ENCODE measurements around the gene SEC61G. TPM values are rescaled to one million over a fixed set of nuclear protein-coding genes. Genes with fewer than 3 reads are reported as not detected.
A peak's percentile ranks its signal among the peaks of the same experiment; 100 is the strongest.

Gene SEC61G
- total and polyA plus RNA-seq, 12 donors = 73.7 to 578 (median 91.7) TPM

DNA sequence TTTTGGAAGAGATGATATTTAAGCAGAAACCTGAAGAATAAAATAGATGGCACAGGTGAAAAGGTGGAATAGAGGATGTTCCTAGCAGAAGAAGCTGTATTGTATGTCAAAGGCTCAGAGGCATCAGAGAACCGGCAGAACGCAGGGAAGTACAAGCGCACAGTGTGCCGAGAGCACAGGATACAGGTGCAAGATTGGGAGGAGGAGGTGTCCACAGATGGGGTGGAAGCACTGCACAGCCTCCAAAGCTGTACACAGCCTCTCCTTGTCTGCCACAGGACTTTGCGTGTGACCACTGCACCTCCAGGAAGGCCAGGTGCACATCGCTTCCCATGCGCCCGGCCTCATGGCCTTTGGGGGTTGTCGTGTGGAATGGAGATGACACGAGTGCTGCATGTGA, 23.3 kb upstream of the SEC61G start:
- intact Hi-C loops (cut with DNase I) = loop anchor here in 4 of 10 donors (10.0 kb wide), 1 partner anchor 232 kb away; the partner anchor contains the start of gene EGFR (in 4 of the 4)
- H3K4me1 ChIP-seq = no peaks in the 10 kb centered on the region
- H3K27ac ChIP-seq = no peak overlapping the region
- TF ChIP-seq, protein P1, sequence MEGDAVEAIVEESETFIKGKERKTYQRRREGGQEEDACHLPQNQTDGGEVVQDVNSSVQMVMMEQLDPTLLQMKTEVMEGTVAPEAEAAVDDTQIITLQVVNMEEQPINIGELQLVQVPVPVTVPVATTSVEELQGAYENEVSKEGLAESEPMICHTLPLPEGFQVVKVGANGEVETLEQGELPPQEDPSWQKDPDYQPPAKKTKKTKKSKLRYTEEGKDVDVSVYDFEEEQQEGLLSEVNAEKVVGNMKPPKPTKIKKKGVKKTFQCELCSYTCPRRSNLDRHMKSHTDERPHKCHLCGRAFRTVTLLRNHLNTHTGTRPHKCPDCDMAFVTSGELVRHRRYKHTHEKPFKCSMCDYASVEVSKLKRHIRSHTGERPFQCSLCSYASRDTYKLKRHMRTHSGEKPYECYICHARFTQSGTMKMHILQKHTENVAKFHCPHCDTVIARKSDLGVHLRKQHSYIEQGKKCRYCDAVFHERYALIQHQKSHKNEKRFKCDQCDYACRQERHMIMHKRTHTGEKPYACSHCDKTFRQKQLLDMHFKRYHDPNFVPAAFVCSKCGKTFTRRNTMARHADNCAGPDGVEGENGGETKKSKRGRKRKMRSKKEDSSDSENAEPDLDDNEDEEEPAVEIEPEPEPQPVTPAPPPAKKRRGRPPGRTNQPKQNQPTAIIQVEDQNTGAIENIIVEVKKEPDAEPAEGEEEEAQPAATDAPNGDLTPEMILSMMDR (IDR thresholded peaks at IDR 0.05) = no peak
- H3K36me3 ChIP-seq = no peaks in the 10 kb centered on the region
- peaks cover 0 to 8% (median 0%) of the 10 kb centered on the region in 7 donors for H3K27me3 ChIP-seq
- ATAC-seq = no peak
- H3K9me3 ChIP-seq = no peaks in the 10 kb centered on the region
- no peak overlapping the region for H3K4me3 ChIP-seq
- WGBS, 2 donors = 90% methylated on average over 10 of the region's 10 CpGs
- no peak for DNase-seq

DNA sequence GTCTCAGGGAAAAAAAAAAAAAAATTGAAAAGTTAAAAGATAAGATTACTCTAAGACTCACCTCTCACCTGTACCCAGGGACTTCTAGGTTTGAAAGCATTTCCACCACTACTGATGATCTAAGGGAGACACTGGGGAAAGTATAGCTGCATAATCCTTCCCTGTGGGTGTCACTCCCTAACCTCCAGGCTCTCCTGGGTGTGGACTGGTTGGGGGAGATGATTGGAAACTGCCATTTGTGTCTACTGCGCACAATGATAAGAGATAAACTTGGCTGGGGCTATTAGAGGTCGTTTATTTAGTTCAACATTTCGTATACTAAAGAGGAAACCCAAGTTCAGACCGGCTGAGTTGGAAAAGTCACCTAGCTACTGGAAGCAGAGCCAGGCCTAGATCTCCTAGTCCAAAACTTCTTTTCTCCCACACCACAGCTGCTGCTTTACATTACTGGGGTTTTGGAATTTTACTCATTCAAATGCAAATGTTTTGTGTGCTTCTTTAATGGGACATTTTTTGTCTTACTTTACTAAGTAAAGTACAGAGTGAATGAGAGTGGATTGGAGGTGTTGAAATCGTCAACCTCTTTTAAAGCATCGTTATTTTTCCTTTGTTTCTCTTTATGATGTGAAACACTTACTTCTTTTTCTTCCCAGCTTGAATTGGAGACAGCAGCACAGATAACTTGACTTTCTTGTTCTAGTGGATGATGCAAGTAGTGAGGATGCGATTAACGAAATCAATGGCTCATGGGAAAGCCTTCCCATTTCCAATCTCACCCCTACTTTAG, 22.3 kb upstream of the SEC61G start:
- no peaks in the 10 kb centered on the region for H3K36me3 ChIP-seq
- H3K27me3 ChIP-seq = peaks cover 0 to 8% (median 0%) of the 10 kb centered on the region in 7 donors
- H3K27ac ChIP-seq = no peak overlapping the region
- TF ChIP-seq, protein P1 (IDR thresholded peaks at IDR 0.05) = no peak
- DNase-seq = no peak
- ATAC-seq = no peak
- WGBS, 2 donors = 61 to 62% methylated on average over 8 of the region's 8 CpGs
- H3K9me3 ChIP-seq = no peaks in the 10 kb centered on the region
- H3K4me1 ChIP-seq = no peaks in the 10 kb centered on the region
- H3K4me3 ChIP-seq = no peak overlapping the region
- intact Hi-C loops (cut with DNase I) = loop anchor here in 4 of 10 donors (10.0 kb wide), 1 partner anchor 233 kb away; the partner anchor contains the start of gene EGFR (in 4 of the 4)

DNA sequence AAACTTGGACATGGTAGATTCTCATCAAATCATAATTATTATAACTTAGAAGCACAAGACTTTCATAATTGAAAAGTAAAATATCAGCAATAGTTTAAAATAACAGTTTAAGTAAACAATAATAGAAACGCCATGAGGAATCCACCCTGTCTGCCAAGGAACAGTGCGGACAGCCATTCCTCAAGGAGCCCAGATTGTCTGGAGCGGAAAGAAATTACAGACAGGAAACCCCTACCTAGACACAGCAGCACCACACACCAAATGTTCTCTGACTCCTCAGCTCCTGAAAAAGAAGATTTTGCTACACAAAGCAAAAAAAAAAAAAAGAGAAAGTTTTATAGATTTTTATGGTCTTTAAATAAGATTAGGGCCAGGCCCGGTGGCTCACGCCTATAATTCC, 21.5 kb upstream of the SEC61G start:
- H3K9me3 ChIP-seq = no peaks in the 10 kb centered on the region
- H3K4me3 ChIP-seq = no peak overlapping the region
- H3K27me3 ChIP-seq = peaks cover 0 to 8% (median 0%) of the 10 kb centered on the region in 7 donors
- no peaks in the 10 kb centered on the region for H3K36me3 ChIP-seq
- ATAC-seq (peak in 2 of 8 donors; percentile 46 to 62), DNase-seq (no peak)
- intact Hi-C loops (cut with DNase I) = loop anchor here in 4 of 10 donors (10.0 kb wide), 1 partner anchor 234 kb away; the partner anchor contains the start of gene EGFR (in 4 of the 4)
- WGBS, 2 donors = 66 to 74% methylated on average over 5 of the region's 5 CpGs
- no peaks in the 10 kb centered on the region for H3K4me1 ChIP-seq
- no peak overlapping the region for H3K27ac ChIP-seq
- TF ChIP-seq, protein P1 (IDR thresholded peaks at IDR 0.05) = no peak

DNA sequence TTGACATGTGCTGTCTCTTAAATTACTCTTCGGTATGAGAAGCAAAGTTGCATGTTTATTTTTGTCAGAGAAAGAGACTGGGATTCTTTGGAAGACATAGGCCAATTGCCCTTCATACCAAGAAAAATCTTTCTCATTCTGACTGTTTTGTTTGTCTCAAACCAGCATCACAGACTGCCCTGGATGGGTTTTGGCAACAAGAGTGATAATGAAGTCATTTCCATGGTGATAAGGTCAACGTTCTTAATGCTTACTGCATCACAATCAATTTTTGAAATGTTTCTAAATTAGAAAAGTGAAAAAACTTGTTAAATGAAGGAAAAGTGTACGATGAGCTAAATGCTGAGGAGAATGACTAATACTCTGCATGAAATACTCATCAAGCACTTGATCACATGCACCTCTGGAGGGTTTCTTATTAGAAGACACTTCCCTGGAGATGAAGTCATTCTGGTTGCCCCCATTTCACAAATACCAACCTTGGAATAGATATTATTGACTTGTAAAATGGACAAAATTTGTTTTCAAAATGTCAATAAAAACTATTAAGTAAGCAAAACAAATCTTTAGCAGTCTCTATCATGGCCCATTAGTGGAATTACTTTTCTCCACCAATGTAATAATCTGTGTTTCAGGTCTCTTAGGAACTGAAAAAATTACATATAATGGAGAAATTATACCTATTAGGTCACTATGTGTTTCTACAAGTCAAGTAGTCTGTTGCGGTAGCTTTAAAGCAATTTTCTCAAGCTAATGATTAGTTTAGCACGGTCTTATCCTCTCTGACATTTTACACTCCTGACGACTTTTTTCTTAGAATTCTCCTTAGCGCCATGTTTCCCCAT, 19.9 kb upstream of the SEC61G start:
- ATAC-seq = no peak
- intact Hi-C loops (cut with DNase I) = loop anchor here in 4 of 10 donors (10.0 kb wide), 3 partner anchors 236 to 646 kb away; partner anchors contain the start of gene EGFR (in 1 of the 4)

More for the DNA sequence above, 19.9 kb upstream of the SEC61G start:
- Histone ChIP-seq H3K27me3 (peaks cover 0 to 8% (median 0%) of the 10 kb centered on the region in 7 donors), H3K4me1 (peaks cover 0 to 6% (median 0%) of the 10 kb centered on the region in 9 donors), H3K36me3 (no peaks in the 10 kb centered on the region), H3K4me3 (no peak overlapping the region), H3K9me3 (no peaks in the 10 kb centered on the region), H3K27ac (no peak overlapping the region)
- WGBS, 2 donors = 82% methylated on average over 7 of the region's 7 CpGs
- TF ChIP-seq, protein P1 (IDR thresholded peaks at IDR 0.05) = no peak
- no peak for DNase-seq

All from heart right ventricle (tissue), 16 donors.